Loucy (cell line): ENCODE data around the gene SEMA4C.

ENCODE experiments used
- H2AFZ ChIP-seq: fragments of 200-600 bp; sonication (generic); 2 replicates; pipeline ENCODE4 v1.6.0; 2016; ENCODE audit warnings: antibody characterized with exemption, mild to moderate bottlenecking, low read length, moderate library complexity
- H3F3A ChIP-seq: fragments of 200-600 bp; 2 replicates; pipeline ENCODE4 v1.6.0; 2016; ENCODE audit warnings: antibody characterized with exemption, low read depth, mild to moderate bottlenecking
- H3K27me3 ChIP-seq: fragments of 200-600 bp; sonication (generic); 2 replicates; pipeline ENCODE4 v1.6.1; 2014; ENCODE audit warnings: low read length, mild to moderate bottlenecking; ENCODE audit not compliant: insufficient read depth, poor library complexity, severe bottlenecking
- H3K36me3 ChIP-seq: fragments of 200-600 bp; sonication (generic); 2 replicates; pipeline ENCODE4 v1.6.1; 2016; ENCODE audit warnings: low read length; ENCODE audit not compliant: insufficient read depth
- H3K4me1 ChIP-seq: fragments of 200-600 bp; sonication (generic); 2 replicates; pipeline ENCODE4 v1.5.1; 2014; ENCODE audit warnings: low read length, mild to moderate bottlenecking; ENCODE audit not compliant: insufficient read depth, poor library complexity, severe bottlenecking
- H3K4me2 ChIP-seq: fragments of 200-600 bp; sonication (generic); 2 replicates; pipeline ENCODE4 v1.6.0; 2014; ENCODE audit warnings: antibody characterized with exemption, low read length, low read depth, mild to moderate bottlenecking; ENCODE audit not compliant: poor library complexity, severe bottlenecking
- H3K4me3 ChIP-seq: fragments of 200-600 bp; sonication (generic); 2 replicates; pipeline ENCODE4 v1.5.1; 2014; ENCODE audit warnings: low read length, mild to moderate bottlenecking, mixed read lengths; ENCODE audit not compliant: poor library complexity, severe bottlenecking
- H3K79me2 ChIP-seq: fragments of 200-600 bp; sonication (generic); 2 replicates; pipeline ENCODE4 v1.6.1; 2014; ENCODE audit warnings: low read length; ENCODE audit not compliant: insufficient read depth
- H3K9ac ChIP-seq: fragments of 200-600 bp; sonication (generic); 2 replicates; pipeline ENCODE4 v1.6.0; 2014; ENCODE audit warnings: mild to moderate bottlenecking, low read depth, low read length, moderate library complexity; ENCODE audit not compliant: poor library complexity, severe bottlenecking
- H3K9me2 ChIP-seq: fragments of 200-600 bp; sonication (generic); replicated peaks from 2 replicates; pipeline ENCODE4 v1.6.1; 2016; ENCODE audit warnings: low read depth, low read length, mixed read lengths
- H3K9me3 ChIP-seq: fragments of 200-600 bp; sonication (generic); 2 replicates; pipeline ENCODE4 v1.6.1; 2014; ENCODE audit warnings: mild to moderate bottlenecking, antibody characterized with exemption, low read length, low read depth; ENCODE audit not compliant: insufficient read depth
- H4K20me1 ChIP-seq: fragments of 200-600 bp; sonication (generic); 2 replicates; pipeline ENCODE4 v1.6.0; 2014; ENCODE audit warnings: antibody characterized with exemption, low read length, mild to moderate bottlenecking; ENCODE audit not compliant: insufficient read depth, poor library complexity, severe bottlenecking
- CTCF ChIP-seq: fragments of 200-600 bp; sonication (generic); conservative IDR thresholded peaks from 2 replicates; pipeline ENCODE4 v1.5.1; 2014; ENCODE audit warnings: mild to moderate bottlenecking, antibody characterized with exemption, low read length
- EZH2phosphoT487 ChIP-seq: fragments of 200-600 bp; IDR thresholded peaks from 2 replicates; pipeline ENCODE4 v1.6.1; 2018; ENCODE audit warnings: antibody characterized with exemption, mild to moderate bottlenecking, moderate library complexity, borderline replicate concordance

Gene SEMA4C

GRCh38 chr2:96819128-96819875 is 50.6 kb downstream of the SEMA4C start:
- peak overlapping the region; percentile 71 for H3K9ac ChIP-seq
- peaks cover 66% of the 10 kb centered on the region for H4K20me1 ChIP-seq
- TF ChIP-seq CTCF = no peak; the same call in 1 of the 2 replicates
- no peak for TF ChIP-seq EZH2phosphoT487

GRCh38 chr2:96817882-96818281 is 52.0 kb downstream of the SEMA4C start:
- peak overlapping the region; percentile 85 for H3K4me3 ChIP-seq
- peaks cover 55% of the 10 kb centered on the region for H4K20me1 ChIP-seq
- no peaks in the 10 kb centered on the region for H3K27me3 ChIP-seq
- no peak overlapping the region for H2AFZ ChIP-seq
- peak overlapping the region; percentile 99 for H3K4me2 ChIP-seq
- TF ChIP-seq EZH2phosphoT487 (no peak), CTCF (no peak)
- H3F3A ChIP-seq = no peaks in the 10 kb centered on the region
- peak overlapping the region; percentile 71 for H3K9ac ChIP-seq
- peaks cover 4% of the 10 kb centered on the region; the same call in 1 of the 2 replicates for H3K36me3 ChIP-seq
- H3K79me2 ChIP-seq = peaks cover 58% of the 10 kb centered on the region
- peaks cover 51% of the 10 kb centered on the region for H3K4me1 ChIP-seq
- no peaks in the 10 kb centered on the region for H3K9me2 ChIP-seq
- no peaks in the 10 kb centered on the region for H3K9me3 ChIP-seq

More at GRCh38 chr2:96819128-96819875, 50.6 kb downstream of the SEMA4C start:
- peaks cover 70% of the 10 kb centered on the region for H3K79me2 ChIP-seq
- H2AFZ ChIP-seq = no peak overlapping the region
- peak overlapping the region; percentile 99 for H3K4me2 ChIP-seq
- H3F3A ChIP-seq = no peaks in the 10 kb centered on the region
- peaks cover 56% of the 10 kb centered on the region for H3K4me1 ChIP-seq
- H3K9me3 ChIP-seq = no peaks in the 10 kb centered on the region
- no peaks in the 10 kb centered on the region for H3K9me2 ChIP-seq
- H3K4me3 ChIP-seq = peak overlapping the region; percentile 85
- no peaks in the 10 kb centered on the region for H3K27me3 ChIP-seq
- peaks cover 11% of the 10 kb centered on the region; the same call in 1 of the 2 replicates for H3K36me3 ChIP-seq

DNA sequence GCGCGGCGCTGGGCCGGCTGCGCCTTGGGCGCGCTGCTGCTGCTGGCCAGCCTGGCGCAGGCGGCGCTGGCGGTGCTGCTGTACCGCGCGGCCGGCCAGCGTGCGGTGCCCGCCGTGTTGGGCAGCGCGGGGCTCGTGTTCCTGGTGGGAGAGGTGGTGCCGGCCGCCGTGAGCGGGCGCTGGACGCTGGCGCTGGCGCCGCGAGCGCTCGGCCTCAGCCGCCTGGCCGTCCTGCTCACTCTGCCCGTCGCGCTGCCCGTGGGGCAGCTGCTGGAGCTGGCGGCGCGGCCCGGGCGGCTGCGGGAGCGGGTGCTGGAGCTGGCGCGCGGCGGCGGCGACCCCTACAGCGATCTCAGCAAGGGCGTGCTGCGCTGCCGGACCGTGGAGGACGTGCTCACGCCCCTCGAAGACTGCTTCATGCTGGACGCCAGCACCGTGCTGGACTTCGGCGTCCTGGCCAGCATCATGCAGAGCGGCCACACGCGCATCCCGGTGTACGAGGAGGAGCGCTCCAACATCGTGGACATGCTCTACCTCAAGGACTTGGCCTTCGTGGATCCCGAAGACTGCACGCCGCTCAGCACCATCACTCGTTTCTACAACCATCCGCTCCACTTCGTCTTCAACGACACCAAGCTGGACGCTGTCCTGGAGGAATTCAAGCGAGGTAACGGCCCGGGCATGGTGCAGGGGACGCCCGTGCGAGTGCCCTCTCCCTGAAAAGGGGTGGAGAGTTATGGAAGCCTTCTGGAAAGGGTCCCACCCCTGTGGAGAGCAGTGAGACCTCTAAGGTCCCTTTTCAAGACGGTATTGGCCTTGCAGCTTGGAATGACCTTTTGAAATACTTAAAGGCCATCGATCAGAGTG is 52.8 kb downstream of the SEMA4C start:
- peak overlapping the region; percentile 85 for H3K4me3 ChIP-seq
- H2AFZ ChIP-seq = no peak overlapping the region
- H3K79me2 ChIP-seq = peaks cover 49% of the 10 kb centered on the region
- TF ChIP-seq EZH2phosphoT487 (no peak), CTCF (no peak)
- H4K20me1 ChIP-seq = peaks cover 47% of the 10 kb centered on the region
- peak overlapping the region; percentile 99 for H3K4me2 ChIP-seq
- no peaks in the 10 kb centered on the region for H3K36me3 ChIP-seq
- H3F3A ChIP-seq = no peaks in the 10 kb centered on the region
- H3K9me3 ChIP-seq = no peaks in the 10 kb centered on the region
- peak overlapping the region; percentile 71 for H3K9ac ChIP-seq
- H3K9me2 ChIP-seq = no peaks in the 10 kb centered on the region
- peaks cover 51% of the 10 kb centered on the region for H3K4me1 ChIP-seq
- no peaks in the 10 kb centered on the region for H3K27me3 ChIP-seq
